Psoas muscle (tissue), 8 donors: ENCODE measurements around the gene TSPAN9. TPM values are rescaled to one million over a fixed set of nuclear protein-coding genes. Genes with fewer than 3 reads are reported as not detected.

ENCODE experiments used
- ATAC-seq, 4 donors: fragments of 200-7000 bp; cut with Tn5 transposase; one replicate each; pipeline ENCODE4 v1.9.1; 2020; ENCODE audit warnings: moderate library complexity in 3 of 4, mild to moderate bottlenecking in 2 of 4
- DNase-seq, 2 donors: peaks; one replicate each; pipeline ENCODE4 v3.0.0-alpha.2; 2020
- H3K27ac ChIP-seq: fragments of 200-600 bp; one replicate; pipeline ENCODE4 v1.8.0; 2022
- H3K27me3 ChIP-seq, 3 donors: fragments of 200-600 bp in 1 of 3; one replicate each; pipeline versions ENCODE4 v1.6.1 to v1.8.0; 2013 to 2022; ENCODE audit warnings: low read length in 2 of 3, mild to moderate bottlenecking in 2 of 3, moderate library complexity in 1 of 3; ENCODE audit not compliant: insufficient read depth in 3 of 3
- H3K36me3 ChIP-seq, 2 donors: fragments of 200-600 bp in 1 of 2; one replicate each; pipeline versions ENCODE4 v1.6.1 to v1.8.0; 2013 to 2022; ENCODE audit warnings: low read depth in 1 of 2, mild to moderate bottlenecking in 1 of 2, moderate library complexity in 1 of 2; ENCODE audit not compliant: insufficient read depth in 1 of 2
- H3K4me1 ChIP-seq: fragments of 200-600 bp; one replicate; pipeline ENCODE4 v1.8.0; 2022
- H3K4me3 ChIP-seq: fragments of 200-600 bp; one replicate; pipeline ENCODE4 v1.8.0; 2022; ENCODE audit warnings: mild to moderate bottlenecking
- H3K9me3 ChIP-seq: fragments of 200-600 bp; one replicate; pipeline ENCODE4 v1.8.0; 2022
- WGBS, 3 donors: extraction: QIAGEN DNeasy Blood & Tissue Kit; methylation state at CpG; one replicate each; pipeline versions ENCODE4 v1.1.6 to v1.1.7; 2013; 5-methylcytosine and 5-hydroxymethylcytosine counted together
- intact Hi-C, 2 donors: fragments of 100-400 bp; cut with DNase I; formaldehyde crosslinking; loops; one replicate each; pipeline versions ENCODE4 v1.11.0 to v1.14.2; 2022
- polyA plus RNA-seq, 3 donors: library from polyadenylated mRNA; stranded (reverse); fragments of 200-250 nt; gene quantifications; one replicate each; pipeline ENCODE4 v1.2.3, GENCODE V29; 2013
- total RNA-seq, 4 donors: library from RNA; stranded (reverse); fragmentation: NEBNext Ultra II Directional in 2 of 4; extraction: Animal tissue kit (Norgen Biotek cat#: 25700) in 2 of 4; gene quantifications; one replicate each; pipeline versions ENCODE4 v1.2.1 to v1.2.4, GENCODE V29; 2021 to 2023
- TF ChIP-seq, protein P1 (sequence below): fragments of 200-600 bp; IDR thresholded peaks from one replicate; pipeline ENCODE4 v1.8.0; 2022; ENCODE audit warnings: antibody characterized with exemption
- donor health status: healthy with polysubstance abuse.
- donor health status: DM: no; HTN: no; CAD: no; lungs with moderate emphysema.
- donor health status: Bipolar disorder and iron deficiency.
- donor health status: healthy.
- donor health status: DM: yes; HTN: yes; CAD: no.
- donor health status: DM: no; HTN: no; CAD: no.
- donor health status: DM: no; HTN: no; CAD: no.
- donor health status: DM: yes; HTN: yes; CAD: no.

The TSPAN9 gene
- total and polyA plus RNA-seq, 7 donors: 6.4 to 28.0 (median 11.6) TPM

DNA sequence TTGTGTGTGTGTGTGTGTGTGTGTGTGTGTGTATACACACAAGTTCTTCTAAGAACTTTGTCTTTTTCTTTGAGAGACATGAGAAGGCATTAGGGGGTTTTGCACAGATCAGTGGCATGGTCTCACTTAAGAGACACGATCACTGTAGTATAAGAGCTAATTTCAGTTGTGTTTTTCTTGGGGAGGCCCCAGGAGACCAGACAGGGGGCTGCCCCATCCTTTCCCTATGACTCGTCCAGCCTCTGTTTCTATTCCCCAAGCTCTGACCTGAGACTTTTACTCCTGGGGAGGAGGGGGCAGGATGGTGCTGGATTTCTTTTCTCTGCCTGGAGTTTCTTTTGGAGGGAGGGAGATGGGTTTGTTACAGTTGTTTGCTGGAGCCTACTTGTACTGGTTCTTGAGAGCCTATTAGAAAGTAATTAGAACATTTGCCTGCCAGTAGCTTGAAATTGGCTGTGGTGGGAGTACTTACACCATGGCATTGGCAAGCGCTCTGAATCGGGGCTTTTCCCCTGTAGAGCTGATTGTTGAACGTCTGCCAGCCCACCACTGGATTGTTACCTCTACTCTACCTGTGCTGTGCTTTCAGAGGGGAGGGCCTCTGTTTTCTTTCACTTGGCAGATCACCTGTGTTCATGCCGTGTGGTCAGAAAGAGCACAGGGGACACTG is 109.5 kb downstream of the TSPAN9 start:
- H3K4me1 ChIP-seq: peaks cover 15% of the 10 kb centered on the region
- intact Hi-C loops: no loop called here
- H3K9me3 ChIP-seq: no peaks in the 10 kb centered on the region
- 79 to 86% (median 83%) methylated on average over 6 of the region's 6 CpGs for WGBS, 3 donors
- TF ChIP-seq, protein P1, sequence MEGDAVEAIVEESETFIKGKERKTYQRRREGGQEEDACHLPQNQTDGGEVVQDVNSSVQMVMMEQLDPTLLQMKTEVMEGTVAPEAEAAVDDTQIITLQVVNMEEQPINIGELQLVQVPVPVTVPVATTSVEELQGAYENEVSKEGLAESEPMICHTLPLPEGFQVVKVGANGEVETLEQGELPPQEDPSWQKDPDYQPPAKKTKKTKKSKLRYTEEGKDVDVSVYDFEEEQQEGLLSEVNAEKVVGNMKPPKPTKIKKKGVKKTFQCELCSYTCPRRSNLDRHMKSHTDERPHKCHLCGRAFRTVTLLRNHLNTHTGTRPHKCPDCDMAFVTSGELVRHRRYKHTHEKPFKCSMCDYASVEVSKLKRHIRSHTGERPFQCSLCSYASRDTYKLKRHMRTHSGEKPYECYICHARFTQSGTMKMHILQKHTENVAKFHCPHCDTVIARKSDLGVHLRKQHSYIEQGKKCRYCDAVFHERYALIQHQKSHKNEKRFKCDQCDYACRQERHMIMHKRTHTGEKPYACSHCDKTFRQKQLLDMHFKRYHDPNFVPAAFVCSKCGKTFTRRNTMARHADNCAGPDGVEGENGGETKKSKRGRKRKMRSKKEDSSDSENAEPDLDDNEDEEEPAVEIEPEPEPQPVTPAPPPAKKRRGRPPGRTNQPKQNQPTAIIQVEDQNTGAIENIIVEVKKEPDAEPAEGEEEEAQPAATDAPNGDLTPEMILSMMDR: no peak
- H3K36me3 ChIP-seq: no peaks in the 10 kb centered on the region
- ATAC-seq (no peak), DNase-seq (peak in 1 of 2 donors; percentile 6)
- H3K4me3 ChIP-seq: no peak overlapping the region
- H3K27me3 ChIP-seq: no peaks in the 10 kb centered on the region
- no peak overlapping the region for H3K27ac ChIP-seq

DNA sequence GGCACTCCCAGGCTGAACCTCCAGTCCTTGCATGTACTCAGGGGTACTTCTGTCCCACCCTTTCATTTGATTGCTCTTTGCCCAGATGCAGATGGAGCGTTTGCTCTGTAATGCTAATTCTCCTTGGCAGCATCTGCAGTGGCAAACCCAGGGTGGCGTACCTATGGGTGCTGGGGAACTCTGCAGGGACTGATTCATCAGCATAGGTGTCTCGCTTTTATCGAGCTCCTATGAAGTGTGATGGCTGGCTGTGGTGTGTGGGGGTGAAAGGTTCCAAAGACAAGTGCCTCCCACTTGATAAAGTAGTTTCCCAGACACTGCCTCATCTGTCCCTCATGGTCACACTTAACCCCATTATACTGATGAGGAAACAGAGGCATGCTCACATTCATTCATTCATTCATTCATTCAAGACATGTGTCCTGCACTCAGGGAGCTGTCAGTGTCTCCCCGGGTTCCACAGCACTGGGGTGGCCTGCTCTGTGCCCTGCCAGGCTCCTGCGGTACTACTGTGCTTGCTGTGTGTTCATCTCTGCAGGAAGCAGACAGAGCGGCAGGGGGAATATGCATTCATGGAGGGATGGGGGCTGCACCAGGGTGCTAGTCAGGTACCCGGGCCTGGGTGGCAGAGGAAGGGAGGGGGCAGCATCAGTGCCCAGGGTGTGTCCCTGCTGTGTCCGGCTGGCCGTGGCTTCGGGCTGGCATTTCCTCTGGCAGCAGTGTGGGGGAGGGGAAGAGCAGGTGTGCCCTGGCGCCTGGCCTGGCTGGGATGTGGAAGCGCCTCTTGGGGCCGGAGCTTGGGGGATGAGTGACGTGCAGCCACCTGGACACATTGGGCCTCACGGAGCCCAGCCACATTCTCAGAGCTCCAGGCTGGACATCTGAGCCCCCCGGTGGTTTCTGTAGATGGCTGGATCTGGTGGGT is 110.9 kb downstream of the TSPAN9 start:
- Histone ChIP-seq H3K4me1 (peaks cover 15% of the 10 kb centered on the region), H3K9me3 (no peaks in the 10 kb centered on the region), H3K27me3 (no peaks in the 10 kb centered on the region), H3K4me3 (no peak overlapping the region), H3K27ac (no peak overlapping the region), H3K36me3 (no peaks in the 10 kb centered on the region)
- DNase-seq (peak in 1 of 2 donors; percentile 48), ATAC-seq (peak in 3 of 4 donors; percentile 36 to 75 (median 52))
- intact Hi-C loops: no loop called here
- WGBS, 3 donors: 55 to 75% (median 56%) methylated on average over 14 to 17 of the region's 17 CpGs
- TF ChIP-seq, protein P1: no peak

DNA sequence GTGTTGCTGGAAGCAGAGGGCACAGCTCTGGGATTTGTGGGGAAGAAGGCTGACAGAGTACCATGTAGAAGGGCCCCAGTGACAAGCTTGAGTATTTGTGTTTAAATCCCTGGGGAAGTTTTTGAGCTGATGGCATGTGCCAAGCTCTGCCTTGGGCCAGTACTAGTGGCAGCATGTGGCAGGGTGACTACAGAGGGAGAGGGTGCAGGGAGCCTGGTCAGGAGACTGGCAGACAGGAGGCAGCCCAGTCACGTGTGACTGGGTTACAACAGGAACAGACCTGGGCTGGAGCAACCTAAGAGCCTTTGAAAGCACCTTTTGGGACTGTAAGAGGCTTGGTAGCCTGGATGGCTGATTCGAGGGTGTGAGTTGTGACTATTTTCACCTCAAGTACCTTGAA is 112.1 kb downstream of the TSPAN9 start:
- ATAC-seq (no peak), DNase-seq (no peak)
- 53 to 82% (median 61%) methylated on average over 2 of the region's 2 CpGs for WGBS, 3 donors
- Histone ChIP-seq H3K36me3 (no peaks in the 10 kb centered on the region), H3K27ac (no peak overlapping the region), H3K4me3 (no peak overlapping the region), H3K4me1 (peaks cover 15% of the 10 kb centered on the region), H3K27me3 (no peaks in the 10 kb centered on the region), H3K9me3 (no peaks in the 10 kb centered on the region)
- TF ChIP-seq, protein P1: no peak
- intact Hi-C loops: no loop called here

DNA sequence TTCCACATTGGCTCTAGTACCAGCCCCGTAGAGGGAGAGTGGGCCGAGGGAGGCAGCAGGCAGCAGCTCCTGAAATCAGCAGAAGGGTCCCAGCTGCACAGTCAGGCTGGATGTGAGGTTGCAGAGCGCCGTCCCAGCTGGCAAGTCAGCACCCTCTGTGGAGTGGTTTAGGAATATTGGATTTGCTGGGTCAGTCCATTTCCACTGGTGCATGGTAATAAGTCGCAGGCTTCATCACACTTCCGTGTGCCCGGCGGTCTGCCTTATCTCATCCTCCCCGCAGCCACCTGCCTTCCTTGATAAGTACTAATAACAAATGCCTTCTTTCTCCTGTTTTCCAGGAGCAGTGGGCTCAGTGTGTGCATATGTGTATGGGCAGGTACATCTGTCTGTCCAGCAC is 112.9 kb downstream of the TSPAN9 start:
- no peaks in the 10 kb centered on the region for H3K9me3 ChIP-seq
- no peak overlapping the region for H3K4me3 ChIP-seq
- H3K4me1 ChIP-seq: peaks cover 10% of the 10 kb centered on the region
- H3K27ac ChIP-seq: no peak overlapping the region
- DNase-seq (no peak), ATAC-seq (no peak)
- TF ChIP-seq, protein P1: no peak
- 69 to 72% (median 71%) methylated on average over 9 of the region's 9 CpGs for WGBS, 3 donors
- no peaks in the 10 kb centered on the region for H3K27me3 ChIP-seq
- intact Hi-C loops: no loop called here
- no peaks in the 10 kb centered on the region for H3K36me3 ChIP-seq
